T-helper 17 cell (primary cell): Measurements from ENCODE around the gene MDP1. TPM values are rescaled to one million over a fixed set of nuclear protein-coding genes. Genes with fewer than 3 reads are reported as not detected.

Experiments
- ATAC-seq: fragments of 150-1000 bp; cut with Tn5 transposase; 2 replicates; pipeline ENCODE4 v1.10.0; 2021; ENCODE audit warnings: mild to moderate bottlenecking, moderate library complexity
- DNase-seq, 3 donors: peaks; one replicate each; pipeline versions ENCODE4 v3.0.0 to v3.0.0-alpha.2; 2020 to 2021
- H3K9me3 ChIP-seq: one replicate; pipeline ENCODE4 v1.7.0; 2013; ENCODE audit warnings: low read length, mild to moderate bottlenecking; ENCODE audit not compliant: control insufficient read depth, poor library complexity, severe bottlenecking
- H3K27ac Mint-ChIP-seq: one replicate; pipeline ENCODE4 v1.8.0; 2022; ENCODE audit warnings: mild to moderate bottlenecking, moderate library complexity, mixed read lengths
- H3K27me3 Mint-ChIP-seq: one replicate; pipeline ENCODE4 v1.8.0; 2022; ENCODE audit warnings: mixed read lengths
- H3K36me3 Mint-ChIP-seq: one replicate; pipeline ENCODE4 v1.8.0; 2022; ENCODE audit warnings: low read depth, mixed read lengths
- H3K4me1 Mint-ChIP-seq: one replicate; pipeline ENCODE4 v1.8.0; 2022; ENCODE audit warnings: mild to moderate bottlenecking, mixed read lengths
- H3K4me3 Mint-ChIP-seq: one replicate; pipeline ENCODE4 v1.8.0; 2022; ENCODE audit warnings: mild to moderate bottlenecking, moderate library complexity, mixed read lengths
- total RNA-seq, 4 donors: library from RNA in 2 of 4; stranded (reverse) in 2 of 4; gene quantifications; one replicate each; pipeline ENCODE4 v1.2.3 and lab custom pipeline; 2022 to 2026

The MDP1 gene
- total RNA-seq, 2 donors from 2014 or later, result 4.0 to 5.9 TPM

- Mint-ChIP-seq H3K36me3 (peaks cover 2% of the 10 kb centered on the region), H3K4me1 (peaks cover 18% of the 10 kb centered on the region), H3K4me3 (peak overlapping the region; percentile 12), H3K27ac (peak overlapping the region; percentile 80), H3K27me3 (no peaks in the 10 kb centered on the region)
- DNase-seq, result no peak
- H3K9me3 ChIP-seq, result no peaks in the 10 kb centered on the region
- ATAC-seq, result no peak
Observed at GRCh38 chr14:24182110-24182882, 33.6 kb downstream of the MDP1 start.

- peaks cover 2% of the 10 kb centered on the region for H3K36me3 Mint-ChIP-seq
- H3K27ac Mint-ChIP-seq, result peak overlapping the region; percentile 73
- H3K9me3 ChIP-seq, result no peaks in the 10 kb centered on the region
- DNase-seq (no peak), ATAC-seq (no peak)
- H3K4me3 Mint-ChIP-seq, result peak overlapping the region; percentile 12
- H3K27me3 Mint-ChIP-seq, result no peaks in the 10 kb centered on the region
- peaks cover 14% of the 10 kb centered on the region for H3K4me1 Mint-ChIP-seq
Observed at GRCh38 chr14:24181371-24182077, 34.3 kb downstream of the MDP1 start.

GRCh38 chr14:24179961-24180796, 35.7 kb downstream of the MDP1 start:
- no peak overlapping the region for H3K4me3 Mint-ChIP-seq
- no peaks in the 10 kb centered on the region for H3K9me3 ChIP-seq
- no peaks in the 10 kb centered on the region for H3K27me3 Mint-ChIP-seq
- DNase-seq (no peak), ATAC-seq (no peak)
- H3K36me3 Mint-ChIP-seq, result peaks cover 2% of the 10 kb centered on the region
- no peak overlapping the region for H3K27ac Mint-ChIP-seq
- peaks cover 14% of the 10 kb centered on the region for H3K4me1 Mint-ChIP-seq

- no peaks in the 10 kb centered on the region for H3K9me3 ChIP-seq
- Mint-ChIP-seq H3K4me1 (peaks cover 16% of the 10 kb centered on the region), H3K27ac (peak overlapping the region; percentile 47), H3K4me3 (no peak overlapping the region), H3K36me3 (peaks cover 2% of the 10 kb centered on the region), H3K27me3 (no peaks in the 10 kb centered on the region)
- DNase-seq (no peak), ATAC-seq (no peak)
Observed at GRCh38 chr14:24179294-24179960, 36.4 kb downstream of the MDP1 start.

GRCh38 chr14:24178399-24179178, 37.3 kb downstream of the MDP1 start:
- H3K36me3 Mint-ChIP-seq, result peaks cover 2% of the 10 kb centered on the region
- peak overlapping the region; percentile 47 for H3K27ac Mint-ChIP-seq
- H3K9me3 ChIP-seq, result no peaks in the 10 kb centered on the region
- no peaks in the 10 kb centered on the region for H3K27me3 Mint-ChIP-seq
- ATAC-seq (no peak), DNase-seq (no peak)
- no peak overlapping the region for H3K4me3 Mint-ChIP-seq
- peaks cover 15% of the 10 kb centered on the region for H3K4me1 Mint-ChIP-seq

- Mint-ChIP-seq H3K27me3 (no peaks in the 10 kb centered on the region), H3K4me1 (peaks cover 11% of the 10 kb centered on the region), H3K36me3 (peaks cover 2% of the 10 kb centered on the region), H3K4me3 (no peak overlapping the region), H3K27ac (no peak overlapping the region)
- no peak for ATAC-seq
- no peaks in the 10 kb centered on the region for H3K9me3 ChIP-seq
- no peak for DNase-seq
Observed at GRCh38 chr14:24177891-24178290, 38.0 kb downstream of the MDP1 start.

- H3K27ac Mint-ChIP-seq, result peak overlapping the region; percentile 56
- peaks cover 7% of the 10 kb centered on the region for H3K4me1 Mint-ChIP-seq
- H3K4me3 Mint-ChIP-seq, result no peak overlapping the region
- DNase-seq (no peak), ATAC-seq (no peak)
- H3K9me3 ChIP-seq, result no peaks in the 10 kb centered on the region
- no peaks in the 10 kb centered on the region for H3K27me3 Mint-ChIP-seq
- H3K36me3 Mint-ChIP-seq, result peaks cover 2% of the 10 kb centered on the region
Observed at GRCh38 chr14:24177041-24177825, 38.6 kb downstream of the MDP1 start.

GRCh38 chr14:24176599-24176998, 39.3 kb downstream of the MDP1 start:
- Mint-ChIP-seq H3K27ac (peak overlapping the region; percentile 56), H3K4me3 (no peak overlapping the region), H3K36me3 (no peaks in the 10 kb centered on the region), H3K4me1 (peaks cover 11% of the 10 kb centered on the region), H3K27me3 (no peaks in the 10 kb centered on the region)
- H3K9me3 ChIP-seq, result no peaks in the 10 kb centered on the region
- DNase-seq (no peak), ATAC-seq (no peak)

- Mint-ChIP-seq H3K4me1 (peaks cover 20% of the 10 kb centered on the region), H3K36me3 (peaks cover 6% of the 10 kb centered on the region), H3K27ac (peak overlapping the region; percentile 65), H3K4me3 (peak overlapping the region; percentile 79), H3K27me3 (no peaks in the 10 kb centered on the region)
- DNase-seq (no peak), ATAC-seq (no peak)
- no peaks in the 10 kb centered on the region for H3K9me3 ChIP-seq
Observed at GRCh38 chr14:24172871-24173281, 43.0 kb downstream of the MDP1 start.

GRCh38 chr14:24172261-24172860, 43.5 kb downstream of the MDP1 start:
- Mint-ChIP-seq H3K36me3 (peaks cover 10% of the 10 kb centered on the region), H3K4me3 (peak overlapping the region; percentile 89), H3K27me3 (no peaks in the 10 kb centered on the region), H3K4me1 (peaks cover 23% of the 10 kb centered on the region), H3K27ac (peak overlapping the region; percentile 90)
- H3K9me3 ChIP-seq, result no peaks in the 10 kb centered on the region
- ATAC-seq, result no peak
- DNase-seq, result no peak

GRCh38 chr14:24171422-24172260, 44.2 kb downstream of the MDP1 start, which contains the start of gene REC8:
TSS of gene REC8 (plus strand) at chr14:24172080. CDS start at chr14:24172553, 473 bp downstream.
- peak within 1 kb of the TSS; percentile 89 for H3K4me3 Mint-ChIP-seq
- H3K36me3 Mint-ChIP-seq, result peaks cover 10% of the 10 kb centered on the region
- peak; percentile 33 to 61 (median 48) for DNase-seq
- H3K9me3 ChIP-seq, result no peaks in the 10 kb centered on the region
- peaks cover 25% of the 10 kb centered on the region for H3K4me1 Mint-ChIP-seq
- peak within 1 kb of the TSS; percentile 90 for H3K27ac Mint-ChIP-seq
- H3K27me3 Mint-ChIP-seq, result no peaks in the 10 kb centered on the region
- peak; percentile 82 for ATAC-seq
